ENCODE results near the gene WDR36.

DNA sequence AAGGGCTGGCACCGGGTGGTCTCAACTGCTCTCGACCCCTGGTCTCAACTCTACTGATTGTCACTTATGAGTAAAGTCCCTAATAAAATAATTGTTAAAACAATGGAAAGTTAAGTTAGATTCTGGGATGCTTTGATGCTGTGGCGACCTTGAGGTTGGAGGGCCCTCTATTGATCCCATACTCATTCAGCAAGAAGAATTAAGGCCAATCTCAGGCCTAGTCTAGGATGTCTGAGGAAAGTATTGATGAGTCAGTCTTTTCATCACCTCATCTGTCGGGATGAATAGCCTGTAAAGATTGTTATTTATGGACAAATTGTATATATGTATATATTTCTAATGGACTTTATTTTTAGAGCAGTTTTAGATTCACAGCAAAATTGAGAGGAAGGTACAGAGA is 50.8 kb downstream of the WDR36 start:
- TF ChIP-seq, protein P1, sequence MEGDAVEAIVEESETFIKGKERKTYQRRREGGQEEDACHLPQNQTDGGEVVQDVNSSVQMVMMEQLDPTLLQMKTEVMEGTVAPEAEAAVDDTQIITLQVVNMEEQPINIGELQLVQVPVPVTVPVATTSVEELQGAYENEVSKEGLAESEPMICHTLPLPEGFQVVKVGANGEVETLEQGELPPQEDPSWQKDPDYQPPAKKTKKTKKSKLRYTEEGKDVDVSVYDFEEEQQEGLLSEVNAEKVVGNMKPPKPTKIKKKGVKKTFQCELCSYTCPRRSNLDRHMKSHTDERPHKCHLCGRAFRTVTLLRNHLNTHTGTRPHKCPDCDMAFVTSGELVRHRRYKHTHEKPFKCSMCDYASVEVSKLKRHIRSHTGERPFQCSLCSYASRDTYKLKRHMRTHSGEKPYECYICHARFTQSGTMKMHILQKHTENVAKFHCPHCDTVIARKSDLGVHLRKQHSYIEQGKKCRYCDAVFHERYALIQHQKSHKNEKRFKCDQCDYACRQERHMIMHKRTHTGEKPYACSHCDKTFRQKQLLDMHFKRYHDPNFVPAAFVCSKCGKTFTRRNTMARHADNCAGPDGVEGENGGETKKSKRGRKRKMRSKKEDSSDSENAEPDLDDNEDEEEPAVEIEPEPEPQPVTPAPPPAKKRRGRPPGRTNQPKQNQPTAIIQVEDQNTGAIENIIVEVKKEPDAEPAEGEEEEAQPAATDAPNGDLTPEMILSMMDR (IDR thresholded peaks at IDR 0.05): no peak
- no peak for TF ChIP-seq PHF8 (IDR thresholded peaks at IDR 0.05; ENCODE audit: borderline replicate concordance, low read depth)
